ENCODE results near the gene APOBEC3H. TPM values are rescaled to one million over a fixed set of nuclear protein-coding genes. Genes with fewer than 3 reads are reported as not detected.

Gene APOBEC3H
- total and polyA plus RNA-seq, 5 donors = 0.25 to 0.57 TPM; not detected in 3

- ATAC-seq = no peak
- intact Hi-C loops (cut with DNase I) = no loop called here
- Histone ChIP-seq H3K4me3 (ENCODE audit: low read length) (no peak overlapping the region), H3K27ac (ENCODE audit: low read length) (peak overlapping the region; percentile 28), H3K9me3 (ENCODE audit: control insufficient read depth, low read length) (no peaks in the 10 kb centered on the region), H3K4me1 (ENCODE audit: control insufficient read depth, insufficient read depth, low read length) (peaks cover 8% of the 10 kb centered on the region), H3K27me3 (ENCODE audit: control insufficient read depth, insufficient read depth) (no peaks in the 10 kb centered on the region)
- no peak for DNase-seq
- 92% methylated on average over 14 of the region's 14 CpGs for WGBS
These were observed 45.1 kb downstream of the APOBEC3H start for GRCh38 chr22:39142088-39142680.

- Histone ChIP-seq H3K4me3 (ENCODE audit: low read length) (peak overlapping the region; percentile 88), H3K27me3 (ENCODE audit: control insufficient read depth, insufficient read depth) (no peaks in the 10 kb centered on the region), H3K9me3 (ENCODE audit: control insufficient read depth, low read length) (no peaks in the 10 kb centered on the region), H3K4me1 (ENCODE audit: control insufficient read depth, insufficient read depth, low read length) (peaks cover 8% of the 10 kb centered on the region), H3K27ac (ENCODE audit: low read length) (peak overlapping the region; percentile 32)
- ATAC-seq (peak; percentile 2 to 30), DNase-seq (peak in 1 of 3 donors; percentile 71)
- intact Hi-C loops (cut with DNase I) = no loop called here
- WGBS = 18% methylated on average over 22 of the region's 22 CpGs
These were observed 47.2 kb downstream of the APOBEC3H start for GRCh38 chr22:39144101-39144767.

- Histone ChIP-seq H3K27ac (ENCODE audit: low read length) (peak overlapping the region; percentile 96), H3K27me3 (ENCODE audit: control insufficient read depth, insufficient read depth) (no peaks in the 10 kb centered on the region), H3K4me1 (ENCODE audit: control insufficient read depth, insufficient read depth, low read length) (peaks cover 9% of the 10 kb centered on the region), H3K4me3 (ENCODE audit: low read length) (peak overlapping the region; percentile 88), H3K9me3 (ENCODE audit: control insufficient read depth, low read length) (no peaks in the 10 kb centered on the region)
- intact Hi-C loops (cut with DNase I) = no loop called here
- WGBS = 57% methylated on average over 6 of the region's 6 CpGs
- DNase-seq (peak in 1 of 3 donors; percentile 38), ATAC-seq (no peak)
These were observed 49.4 kb downstream of the APOBEC3H start for GRCh38 chr22:39146256-39147101.

- Histone ChIP-seq H3K4me1 (ENCODE audit: control insufficient read depth, insufficient read depth, low read length) (peaks cover 6% of the 10 kb centered on the region), H3K27me3 (ENCODE audit: control insufficient read depth, insufficient read depth) (no peaks in the 10 kb centered on the region), H3K4me3 (ENCODE audit: low read length) (no peak overlapping the region), H3K9me3 (ENCODE audit: control insufficient read depth, low read length) (no peaks in the 10 kb centered on the region), H3K27ac (ENCODE audit: low read length) (peak overlapping the region; percentile 17)
- intact Hi-C loops (cut with DNase I) = no loop called here
- WGBS = 83% methylated on average over 5 of the region's 5 CpGs
- ATAC-seq (no peak), DNase-seq (no peak)
These were observed 50.4 kb downstream of the APOBEC3H start for GRCh38 chr22:39147335-39148025.

- ATAC-seq (no peak), DNase-seq (peak in 1 of 3 donors; percentile 55)
These were observed 51.1 kb downstream of the APOBEC3H start for GRCh38 chr22:39148026-39148726.

GRCh38 chr22:39148727-39149535, 51.9 kb downstream of the APOBEC3H start:
- H3K4me3 ChIP-seq (ENCODE audit: low read length) = no peak overlapping the region
- ATAC-seq = no peak
- 57% methylated on average over 9 of the region's 9 CpGs for WGBS
- no peaks in the 10 kb centered on the region for H3K9me3 ChIP-seq (ENCODE audit: control insufficient read depth, low read length)
- peak overlapping the region; percentile 60 for H3K27ac ChIP-seq (ENCODE audit: low read length)
- intact Hi-C loops (cut with DNase I) = no loop called here
- no peaks in the 10 kb centered on the region for H3K27me3 ChIP-seq (ENCODE audit: control insufficient read depth, insufficient read depth)
- H3K4me1 ChIP-seq (ENCODE audit: control insufficient read depth, insufficient read depth, low read length) = peaks cover 10% of the 10 kb centered on the region
- peak; percentile 71 to 89 (median 87) for DNase-seq

More at GRCh38 chr22:39148026-39148726, 51.1 kb downstream of the APOBEC3H start:
- no peak overlapping the region for H3K4me3 ChIP-seq (ENCODE audit: low read length)
- intact Hi-C loops (cut with DNase I) = no loop called here
- WGBS = 70% methylated on average over 16 of the region's 16 CpGs
- peaks cover 6% of the 10 kb centered on the region for H3K4me1 ChIP-seq (ENCODE audit: control insufficient read depth, insufficient read depth, low read length)
- H3K9me3 ChIP-seq (ENCODE audit: control insufficient read depth, low read length) = no peaks in the 10 kb centered on the region
- peak overlapping the region; percentile 60 for H3K27ac ChIP-seq (ENCODE audit: low read length)
- H3K27me3 ChIP-seq (ENCODE audit: control insufficient read depth, insufficient read depth) = no peaks in the 10 kb centered on the region

GRCh38 chr22:39149915-39150847, 53.1 kb downstream of the APOBEC3H start:
- peak overlapping the region; percentile 82 for H3K27ac ChIP-seq (ENCODE audit: low read length)
- peaks cover 10% of the 10 kb centered on the region for H3K4me1 ChIP-seq (ENCODE audit: control insufficient read depth, insufficient read depth, low read length)
- WGBS = 72% methylated on average over 16 of the region's 16 CpGs
- intact Hi-C loops (cut with DNase I) = no loop called here
- no peak for ATAC-seq
- H3K27me3 ChIP-seq (ENCODE audit: control insufficient read depth, insufficient read depth) = no peaks in the 10 kb centered on the region
- no peaks in the 10 kb centered on the region for H3K9me3 ChIP-seq (ENCODE audit: control insufficient read depth, low read length)
- no peak overlapping the region for H3K4me3 ChIP-seq (ENCODE audit: low read length)
- peak in 1 of 3 donors; percentile 58 for DNase-seq

- 41% methylated on average over 6 of the region's 6 CpGs for WGBS
- intact Hi-C loops (cut with DNase I) = no loop called here
- ATAC-seq (no peak), DNase-seq (peak in 1 of 3 donors; percentile 36)
- H3K4me3 ChIP-seq (ENCODE audit: low read length) = no peak overlapping the region
- H3K4me1 ChIP-seq (ENCODE audit: control insufficient read depth, insufficient read depth, low read length) = peaks cover 10% of the 10 kb centered on the region
- peak overlapping the region; percentile 82 for H3K27ac ChIP-seq (ENCODE audit: low read length)
- H3K9me3 ChIP-seq (ENCODE audit: control insufficient read depth, low read length) = no peaks in the 10 kb centered on the region
- no peaks in the 10 kb centered on the region for H3K27me3 ChIP-seq (ENCODE audit: control insufficient read depth, insufficient read depth)
These were observed 53.8 kb downstream of the APOBEC3H start for GRCh38 chr22:39150848-39151215.

GRCh38 chr22:39151329-39151975, 54.4 kb downstream of the APOBEC3H start:
- WGBS = 38% methylated on average over 16 of the region's 16 CpGs
- peak overlapping the region; percentile 97 for H3K4me3 ChIP-seq (ENCODE audit: low read length)
- H3K4me1 ChIP-seq (ENCODE audit: control insufficient read depth, insufficient read depth, low read length) = peaks cover 6% of the 10 kb centered on the region
- DNase-seq (peak in 1 of 3 donors; percentile 73), ATAC-seq (no peak)
- intact Hi-C loops (cut with DNase I) = no loop called here
- H3K9me3 ChIP-seq (ENCODE audit: control insufficient read depth, low read length) = no peaks in the 10 kb centered on the region
- peak overlapping the region; percentile 98 for H3K27ac ChIP-seq (ENCODE audit: low read length)
- H3K27me3 ChIP-seq (ENCODE audit: control insufficient read depth, insufficient read depth) = no peaks in the 10 kb centered on the region
